H1 (cell line): ENCODE measurements around the gene TOMM34. TPM values are rescaled to one million over a fixed set of nuclear protein-coding genes. Genes with fewer than 3 reads are reported as not detected.

ENCODE experiments used
- CTCF ChIA-PET: fragments of 300-600 bp; sonication (Branson Sonifier 250); formaldehyde crosslinking; loops from one replicate; lab custom pipeline; 2021; ENCODE audit not compliant: partially characterized antibody; lab: Charles Lee
- POLR2A ChIA-PET: fragments of 300-600 bp; sonication (Branson Sonifier 250); formaldehyde crosslinking; loops from one replicate; lab custom pipeline; 2021; ENCODE audit warnings: inconsistent platforms; ENCODE audit not compliant: partially characterized antibody; lab: Charles Lee
- DNase-seq, 2 experiments: peaks; one replicate each; pipeline versions ENCODE4 v3.0.0 to v3.0.0-alpha.2; 2010 to 2022; ENCODE audit warnings: low spot score in 2 of 2, low read depth in 1 of 2, mixed read lengths in 1 of 2
- FAIRE-seq: peaks from 2 replicates; lab custom pipeline; 2011; peaks lifted over from hg19 to GRCh38; lab: Jason Lieb, UNC
- H2AFZ ChIP-seq: 2 replicates; pipeline ENCODE4 v1.8.1; 2012; ENCODE audit warnings: low read length, inconsistent platforms
- H2AK5ac ChIP-seq: 2 replicates; pipeline ENCODE4 v1.6.1; 2013; ENCODE audit warnings: low read depth, low read length
- H2BK120ac ChIP-seq: replicated peaks from 2 replicates; pipeline ENCODE3; 2013; ENCODE audit warnings: low read depth, low read length, inconsistent platforms
- H2BK12ac ChIP-seq: 2 replicates; pipeline ENCODE4 v1.6.1; 2013; ENCODE audit warnings: low read depth, low read length
- H2BK15ac ChIP-seq: 2 replicates; pipeline ENCODE4 v1.6.1; 2013; ENCODE audit warnings: low read length
- H2BK20ac ChIP-seq: 2 replicates; pipeline ENCODE4 v1.6.1; 2013; ENCODE audit warnings: low read length
- H2BK5ac ChIP-seq: 2 replicates; pipeline ENCODE4 v1.6.1; 2013; ENCODE audit warnings: low read depth, low read length
- H3K14ac ChIP-seq: 2 replicates; pipeline ENCODE4 v1.6.1; 2013; ENCODE audit warnings: inconsistent platforms; ENCODE audit not compliant: insufficient read length
- H3K18ac ChIP-seq: 2 replicates; pipeline ENCODE4 v1.6.1; 2013; ENCODE audit warnings: low read length; ENCODE audit errors: extremely low read depth
- H3K23ac ChIP-seq: 2 replicates; pipeline ENCODE4 v1.6.1; 2013; ENCODE audit warnings: inconsistent platforms; ENCODE audit not compliant: insufficient read length
- H3K23me2 ChIP-seq: 2 replicates; pipeline ENCODE4 v1.6.1; 2013; ENCODE audit warnings: low read depth, low read length
- H3K27ac ChIP-seq: 2 replicates; pipeline ENCODE4 v1.6.1; 2011; ENCODE audit warnings: low read depth, low read length, inconsistent platforms
- H3K27me3 ChIP-seq, 4 experiments: replicated peaks in 1 of 4; 1 replicate in 1 of 4; 2 replicates in 3 of 4; pipeline versions ENCODE4 v1.6.1 to v1.8.1; 2011 to 2013; ENCODE audit warnings: low read length in 3 of 4, mild to moderate bottlenecking in 3 of 4, inconsistent platforms in 2 of 4, mixed read lengths in 2 of 4, moderate library complexity in 1 of 4; ENCODE audit not compliant: control insufficient read depth in 3 of 4, insufficient read depth in 3 of 4; ENCODE audit errors: extremely low read depth in 1 of 4
- H3K36me3 ChIP-seq, 4 experiments: 2 replicates each; pipeline versions ENCODE4 v1.6.1 to v1.8.1; 2011 to 2013; ENCODE audit warnings: mild to moderate bottlenecking in 4 of 4, low read length in 3 of 4, moderate library complexity in 2 of 4, control low read depth in 1 of 4, inconsistent platforms in 1 of 4; ENCODE audit not compliant: insufficient read depth in 4 of 4, control insufficient read depth in 2 of 4
- H3K4ac ChIP-seq: replicated peaks from 2 replicates; pipeline ENCODE3; 2013; ENCODE audit warnings: low read length, low read depth, mixed read lengths, inconsistent platforms; ENCODE audit not compliant: insufficient read length
- H3K4me1 ChIP-seq, 4 experiments: replicated peaks in 1 of 4; 1 replicate in 1 of 4; 2 replicates in 3 of 4; pipeline versions ENCODE4 v1.6.1 to v1.8.1; 2011 to 2013; ENCODE audit warnings: low read length in 3 of 4, inconsistent platforms in 2 of 4, mixed read lengths in 1 of 4; ENCODE audit not compliant: insufficient read depth in 4 of 4, control insufficient read depth in 3 of 4
- H3K4me2 ChIP-seq, 2 experiments: 2 replicates each; pipeline versions ENCODE4 v1.6.1 to v1.8.1; 2011 to 2013; ENCODE audit warnings: low read depth in 2 of 2, low read length in 2 of 2, control low read depth in 1 of 2, inconsistent platforms in 1 of 2, mild to moderate bottlenecking in 1 of 2; ENCODE audit not compliant: insufficient read depth in 1 of 2
- H3K4me3 ChIP-seq, 4 experiments: fragments of 200-600, 300-600 bp in 1 of 4; sonication (generic), shearing (Covaris generic), sonication (Bioruptor Twin) in 1 of 4; 2 replicates each; pipeline versions ENCODE4 v1.5.1 to v1.8.1; 2011 to 2016; ENCODE audit warnings: low read length in 4 of 4, low read depth in 3 of 4, control low read depth in 2 of 4, inconsistent platforms in 2 of 4, mild to moderate bottlenecking in 2 of 4, mixed read lengths in 1 of 4, moderate library complexity in 1 of 4; ENCODE audit not compliant: insufficient read depth in 2 of 4; ENCODE audit errors: extremely low read depth in 1 of 4
- H3K56ac ChIP-seq: replicated peaks from 2 replicates; pipeline ENCODE3; 2013; ENCODE audit warnings: low read depth, mild to moderate bottlenecking, mixed read lengths, low read length, inconsistent platforms; ENCODE audit not compliant: insufficient read length
- H3K79me1 ChIP-seq: 2 replicates; pipeline ENCODE4 v1.6.1; 2013; ENCODE audit warnings: low read depth, low read length, control low read depth
- H3K79me2 ChIP-seq, 2 experiments: 2 replicates each; pipeline versions ENCODE4 v1.6.1 to v1.8.1; 2012 to 2013; ENCODE audit warnings: low read length in 2 of 2, mild to moderate bottlenecking in 2 of 2, inconsistent platforms in 1 of 2; ENCODE audit not compliant: insufficient read depth in 2 of 2, control insufficient read depth in 1 of 2
- H3K9ac ChIP-seq, 4 experiments: replicated peaks in 1 of 4; 1 replicate in 1 of 4; 2 replicates in 3 of 4; pipeline versions ENCODE4 v1.6.1 to v1.8.1; 2011 to 2013; ENCODE audit warnings: low read depth in 3 of 4, low read length in 3 of 4, control low read depth in 2 of 4, mild to moderate bottlenecking in 2 of 4, moderate library complexity in 2 of 4, inconsistent platforms in 1 of 4; ENCODE audit errors: extremely low read depth in 1 of 4
- H3K9me3 ChIP-seq, 2 experiments: 2 replicates each; pipeline versions ENCODE4 v1.6.1 to v1.8.1; 2012 to 2013; ENCODE audit warnings: mild to moderate bottlenecking in 2 of 2, moderate library complexity in 2 of 2, control low read depth in 1 of 2, inconsistent platforms in 1 of 2, low read depth in 1 of 2, low read length in 1 of 2, mixed read lengths in 1 of 2; ENCODE audit not compliant: insufficient read depth in 2 of 2
- H4K20me1 ChIP-seq, 2 experiments: replicated peaks in 1 of 2; 2 replicates each; pipeline versions ENCODE3 to v1.8.1; 2011 to 2013; ENCODE audit warnings: inconsistent platforms in 2 of 2, low read length in 2 of 2, mild to moderate bottlenecking in 1 of 2; ENCODE audit not compliant: insufficient read depth in 2 of 2, control insufficient read depth in 1 of 2
- H4K5ac ChIP-seq: 2 replicates; pipeline ENCODE4 v1.6.1; 2013; ENCODE audit warnings: low read length, low read depth, mixed read lengths, inconsistent platforms; ENCODE audit not compliant: insufficient read length
- H4K8ac ChIP-seq: 2 replicates; pipeline ENCODE4 v1.8.0; 2013; ENCODE audit warnings: mild to moderate bottlenecking, moderate library complexity, low read length, inconsistent platforms; ENCODE audit not compliant: insufficient read depth; ENCODE audit errors: extremely low read depth
- H4K91ac ChIP-seq: replicated peaks from 2 replicates; pipeline ENCODE3; 2013; ENCODE audit warnings: low read length, mixed read lengths, inconsistent platforms; ENCODE audit not compliant: insufficient read length
- BRCA1 ChIP-seq: IDR thresholded peaks from 2 replicates; pipeline ENCODE4 v1.6.1; 2012; ENCODE audit warnings: low read depth, low read length, improper control_type of control experiment
- CHD2 ChIP-seq: IDR thresholded peaks from 2 replicates; pipeline ENCODE4 v1.6.1; 2012; ENCODE audit warnings: low read length, improper control_type of control experiment
- GABPA ChIP-seq: IDR thresholded peaks from 2 replicates; pipeline ENCODE4 v1.6.1; 2011; ENCODE audit warnings: mild to moderate bottlenecking, low read length, moderate library complexity, borderline replicate concordance; ENCODE audit not compliant: insufficient read depth
- GTF2F1 ChIP-seq: IDR thresholded peaks from 2 replicates; pipeline ENCODE4 v1.6.1; 2012; ENCODE audit warnings: low read depth, low read length, improper control_type of control experiment, borderline replicate concordance
- KDM1A ChIP-seq: fragments of 200-600, 300-600 bp; sonication (generic); IDR thresholded peaks from 2 replicates; pipeline ENCODE4 v1.7.1; 2016; ENCODE audit warnings: mild to moderate bottlenecking, low read length, borderline replicate concordance
- KDM5A ChIP-seq: fragments of 200-600 bp; IDR thresholded peaks from 2 replicates; pipeline ENCODE4 v1.7.1; 2012; ENCODE audit warnings: mild to moderate bottlenecking, low read length, inconsistent platforms, mixed read lengths
- MAFK ChIP-seq: IDR thresholded peaks from 2 replicates; pipeline ENCODE4 v1.6.1; 2012; ENCODE audit warnings: low read depth, mild to moderate bottlenecking, improper control_type of control experiment, low read length
- NANOG ChIP-seq: IDR thresholded peaks from 2 replicates; pipeline ENCODE4 v1.6.1; 2011; ENCODE audit warnings: low read length, low read depth, mild to moderate bottlenecking, inconsistent platforms; ENCODE audit not compliant: insufficient read depth, poor library complexity, severe bottlenecking
- NRF1 ChIP-seq: IDR thresholded peaks from 2 replicates; pipeline ENCODE4 v1.6.1; 2011; ENCODE audit warnings: mild to moderate bottlenecking, low read depth, low read length, improper control_type of control experiment
- POLR2AphosphoS5 ChIP-seq: IDR thresholded peaks from 2 replicates; pipeline ENCODE4 v1.6.1; 2011; ENCODE audit warnings: low read depth, low read length
- RAD21 ChIP-seq, 2 experiments: IDR thresholded peaks in 1 of 2; conservative IDR thresholded peaks in 1 of 2; 2 replicates each; pipeline ENCODE4 v1.6.1; 2011; ENCODE audit warnings: low read depth in 2 of 2, low read length in 2 of 2, improper control_type of control experiment in 1 of 2, inconsistent platforms in 1 of 2, mild to moderate bottlenecking in 1 of 2, moderate library complexity in 1 of 2
- SIN3A ChIP-seq, 2 experiments: IDR thresholded peaks in 1 of 2; conservative IDR thresholded peaks in 1 of 2; 2 replicates each; pipeline ENCODE4 v1.6.1; 2011 to 2012; ENCODE audit warnings: low read length in 2 of 2, improper control_type of control experiment in 1 of 2, low read depth in 1 of 2, mild to moderate bottlenecking in 1 of 2
- SP4 ChIP-seq: IDR thresholded peaks from 2 replicates; pipeline ENCODE4 v1.6.1; 2012; ENCODE audit warnings: low read length, inconsistent platforms
- TBP ChIP-seq: IDR thresholded peaks from 2 replicates; pipeline ENCODE4 v1.6.1; 2011; ENCODE audit warnings: low read depth, low read length, improper control_type of control experiment
- WGBS, 2 experiments: shearing (Covaris generic) in 1 of 2; methylation state at CpG; one replicate each; pipeline versions ENCODE4 v1.1.6 to v1.1.7; 2013 to 2015; ENCODE audit warnings: low lambda C conversion rate in 2 of 2, mixed read lengths in 2 of 2, inconsistent platforms in 1 of 2, low coverage in 1 of 2, missing lambda C conversion rate in 1 of 2; ENCODE audit not compliant: insufficient replicate concordance in 2 of 2, insufficient coverage in 1 of 2, insufficient read length in 1 of 2; ENCODE audit errors: extremely low coverage in 1 of 2, missing lambda C conversion rate in 1 of 2; 5-methylcytosine and 5-hydroxymethylcytosine counted together
- polyA plus RNA-seq, 7 experiments: library from polyadenylated mRNA; depleted of rRNA in 3 of 7; stranded (reverse) in 5 of 7; unstranded in 2 of 7; fragments of >200 nt in 5 of 7; fragments of 200-250 nt in 2 of 7; gene quantifications; 1 replicate in 5 of 7; 2 replicates in 1 of 7; 4 replicates in 1 of 7; pipeline versions ENCODE4 v1.2.1 to v1.2.3, GENCODE V29; 2011 to 2013; ENCODE audit warnings: missing spikeins in 2 of 7, mixed read lengths in 2 of 7
- total RNA-seq: library from RNA; stranded (reverse); fragmentation: NEBNext Ultra II Directional; extraction: Animal tissue kit (Norgen Biotek cat#: 25700); gene quantifications from 2 replicates; pipeline ENCODE4 v1.2.1, GENCODE V29; 2021

The TOMM34 gene
- total and polyA plus RNA-seq, 2 of the 8 experiments (the other 6 are each of a cell fraction or from before 2014, with no cell fraction given), result 32.1 to 35.1 TPM

- Histone ChIP-seq H2AK5ac (no peak overlapping the region), H3K36me3 (peaks cover 2 to 50% (median 37%) of the 10 kb centered on the region in 4 experiments), H3K23me2 (no peaks in the 10 kb centered on the region), H3K14ac (no peak overlapping the region), H2BK5ac (no peak overlapping the region), H3K4me1 (no peaks in the 10 kb centered on the region), H3K79me1 (no peaks in the 10 kb centered on the region; the same call in 1 of the 2 replicates), H3K9me3 (no peaks in the 10 kb centered on the region), H2BK12ac (no peak overlapping the region), H4K20me1 (peaks cover 2 to 3% of the 10 kb centered on the region in 2 experiments), H3K4me3 (no peak overlapping the region), H3K27ac (no peak overlapping the region), H3K9ac (no peak overlapping the region), H3K56ac (no peak overlapping the region), H3K4ac (no peak overlapping the region), H2BK120ac (no peak overlapping the region), H3K79me2 (no peaks in the 10 kb centered on the region), H2BK15ac (no peak overlapping the region), H3K4me2 (no peak overlapping the region), H4K91ac (no peak overlapping the region), H2AFZ (no peak overlapping the region), H4K8ac (no peak overlapping the region), H3K18ac (no peak overlapping the region), H3K27me3 (no peaks in the 10 kb centered on the region), H4K5ac (no peak overlapping the region), H2BK20ac (no peak overlapping the region), H3K23ac (no peak overlapping the region)
- 94% methylated on average over 2 of the region's 2 CpGs; no CpG with 5 or more reads in 1 of the 2 experiments for WGBS, 2 experiments
- no peak for FAIRE-seq
- no peak for DNase-seq
- CTCF ChIA-PET, result no interaction called here
- POLR2A ChIA-PET, result interaction anchor here (1.2 kb wide), 1 partner anchor 8 kb away, joined by 3 read pairs; no protein-coding TSS in a partner anchor
- TF ChIP-seq SIN3A (conservative IDR thresholded peaks at IDR 0.05 in 1 of 2, IDR thresholded peaks at IDR 0.05 in 1 of 2; ENCODE audit: low read depth in 1 of 2, low read length in 2 of 2), result no peak
- no peak for TF ChIP-seq NRF1
- no peak for TF ChIP-seq GTF2F1
- TF ChIP-seq TBP, result no peak
- no peak for TF ChIP-seq POLR2AphosphoS5
- TF ChIP-seq RAD21 (IDR thresholded peaks at IDR 0.05 in 1 of 2, conservative IDR thresholded peaks at IDR 0.05 in 1 of 2; ENCODE audit: low read depth in 2 of 2, low read length in 2 of 2), result no peak
- no peak for TF ChIP-seq SP4
- no peak for TF ChIP-seq MAFK
- no peak for TF ChIP-seq CHD2
- no peak for TF ChIP-seq GABPA
- no peak for TF ChIP-seq KDM1A
- TF ChIP-seq BRCA1, result no peak
- no peak for TF ChIP-seq NANOG
- TF ChIP-seq KDM5A, result no peak
Observed at GRCh38 chr20:44979090-44979621, 19.0 kb upstream of the TOMM34 start.
